Duodenal mucosa (tissue), 2 donors: ENCODE measurements around the gene C1QTNF8.

Source experiments
- H3K27ac ChIP-seq: one replicate; pipeline ENCODE4 v1.7.0; 2013; ENCODE audit warnings: low read depth, low read length
- H3K27me3 ChIP-seq, 2 donors: one replicate each; pipeline ENCODE4 v1.7.0; 2013; ENCODE audit warnings: low read length in 2 of 2, control low read depth in 1 of 2; ENCODE audit not compliant: insufficient read depth in 2 of 2, control insufficient read depth in 1 of 2
- H3K36me3 ChIP-seq, 2 donors: one replicate each; pipeline ENCODE4 v1.7.0; 2013; ENCODE audit warnings: low read length in 2 of 2, control low read depth in 1 of 2; ENCODE audit not compliant: insufficient read depth in 2 of 2, control insufficient read depth in 1 of 2
- H3K4me1 ChIP-seq, 2 donors: one replicate each; pipeline ENCODE4 v1.7.0; 2013; ENCODE audit warnings: low read length in 2 of 2, control low read depth in 1 of 2; ENCODE audit not compliant: insufficient read depth in 2 of 2, control insufficient read depth in 1 of 2
- H3K4me3 ChIP-seq, 2 donors: one replicate each; pipeline ENCODE4 v1.7.0; 2013; ENCODE audit warnings: low read length in 2 of 2, low read depth in 1 of 2
- H3K9ac ChIP-seq, 2 donors: one replicate each; pipeline ENCODE4 v1.7.0; 2013; ENCODE audit warnings: low read length in 2 of 2, low read depth in 1 of 2
- H3K9me3 ChIP-seq, 2 donors: one replicate each; pipeline ENCODE4 v1.7.0; 2013; ENCODE audit warnings: low read length in 2 of 2, control low read depth in 1 of 2; ENCODE audit not compliant: control insufficient read depth in 1 of 2

The C1QTNF8 gene

GRCh38 chr16:1050921-1051320 lies 45.1 kb downstream of the C1QTNF8 start:
- Histone ChIP-seq H3K27ac (no peak overlapping the region), H3K9ac (no peak overlapping the region), H3K4me1 (no peaks in the 10 kb centered on the region), H3K27me3 (no peaks in the 10 kb centered on the region), H3K36me3 (no peaks in the 10 kb centered on the region), H3K9me3 (no peaks in the 10 kb centered on the region), H3K4me3 (no peak overlapping the region)

DNA sequence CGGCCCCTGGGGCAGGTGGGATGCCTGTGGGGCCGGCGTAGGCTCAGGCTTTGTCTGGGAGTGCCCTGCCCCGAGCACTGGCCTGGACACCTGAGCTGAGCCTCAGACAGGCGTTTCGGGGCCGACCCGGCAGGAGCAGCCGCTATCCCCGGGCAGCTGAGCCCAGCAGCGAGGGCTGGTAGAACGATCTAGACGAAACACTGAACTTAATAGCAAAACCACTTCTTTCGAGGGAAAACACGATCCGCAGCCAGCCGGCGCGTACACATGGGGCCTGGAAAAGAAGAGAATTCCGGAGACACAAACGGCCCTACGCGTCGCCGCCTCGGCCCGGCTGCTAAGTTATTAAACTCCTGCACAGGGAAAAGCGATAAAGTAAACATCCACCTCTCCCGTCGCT lies 45.5 kb downstream of the C1QTNF8 start:
- H3K9ac ChIP-seq = no peak overlapping the region
- no peak overlapping the region for H3K4me3 ChIP-seq
- no peaks in the 10 kb centered on the region for H3K4me1 ChIP-seq
- no peaks in the 10 kb centered on the region for H3K36me3 ChIP-seq
- H3K27me3 ChIP-seq = no peaks in the 10 kb centered on the region
- no peaks in the 10 kb centered on the region for H3K9me3 ChIP-seq
- no peak overlapping the region for H3K27ac ChIP-seq

GRCh38 chr16:1049976-1050247 lies 46.1 kb downstream of the C1QTNF8 start:
- H3K9ac ChIP-seq = no peak overlapping the region
- no peaks in the 10 kb centered on the region for H3K36me3 ChIP-seq
- no peak overlapping the region for H3K27ac ChIP-seq
- H3K4me3 ChIP-seq = no peak overlapping the region
- H3K4me1 ChIP-seq = no peaks in the 10 kb centered on the region
- no peaks in the 10 kb centered on the region for H3K27me3 ChIP-seq
- no peaks in the 10 kb centered on the region for H3K9me3 ChIP-seq

GRCh38 chr16:1049113-1049975 lies 46.7 kb downstream of the C1QTNF8 start:
- Histone ChIP-seq H3K9me3 (no peaks in the 10 kb centered on the region), H3K4me1 (no peaks in the 10 kb centered on the region), H3K27ac (no peak overlapping the region), H3K27me3 (no peaks in the 10 kb centered on the region), H3K36me3 (no peaks in the 10 kb centered on the region), H3K9ac (no peak overlapping the region), H3K4me3 (no peak overlapping the region)

GRCh38 chr16:1048442-1049112 lies 47.5 kb downstream of the C1QTNF8 start:
- H3K27me3 ChIP-seq = no peaks in the 10 kb centered on the region
- no peaks in the 10 kb centered on the region for H3K4me1 ChIP-seq
- no peak overlapping the region for H3K9ac ChIP-seq

DNA sequence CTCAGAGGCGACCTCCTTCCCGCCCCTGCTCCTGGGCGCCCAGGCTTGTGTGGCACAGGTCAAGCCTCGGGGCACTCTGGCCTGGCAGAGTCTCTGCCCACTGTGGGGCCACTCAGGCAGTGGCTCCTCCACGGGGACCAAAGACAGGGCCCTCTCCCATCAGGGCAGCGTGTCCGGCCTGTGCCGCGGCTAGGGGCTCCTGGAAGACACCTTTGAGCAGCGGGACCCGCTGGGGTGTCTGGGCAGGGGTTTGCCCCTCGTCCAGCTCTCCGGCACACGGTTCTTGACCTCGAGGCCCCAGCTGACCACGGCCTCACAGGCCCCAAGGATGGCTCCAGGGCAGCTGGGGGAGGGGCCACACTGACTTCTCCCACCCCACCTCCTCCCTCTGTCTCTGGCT lies 48.2 kb downstream of the C1QTNF8 start:
- Histone ChIP-seq H3K4me1 (no peaks in the 10 kb centered on the region), H3K27ac (no peak overlapping the region), H3K27me3 (no peaks in the 10 kb centered on the region), H3K9ac (no peak overlapping the region), H3K9me3 (no peaks in the 10 kb centered on the region), H3K36me3 (no peaks in the 10 kb centered on the region), H3K4me3 (no peak overlapping the region)

More at GRCh38 chr16:1048442-1049112, 47.5 kb downstream of the C1QTNF8 start:
- no peak overlapping the region for H3K4me3 ChIP-seq
- H3K36me3 ChIP-seq = no peaks in the 10 kb centered on the region
- no peaks in the 10 kb centered on the region for H3K9me3 ChIP-seq
- H3K27ac ChIP-seq = no peak overlapping the region

GRCh38 chr16:1047123-1047522 lies 48.9 kb downstream of the C1QTNF8 start:
- H3K4me1 ChIP-seq = no peaks in the 10 kb centered on the region
- no peaks in the 10 kb centered on the region for H3K9me3 ChIP-seq
- H3K9ac ChIP-seq = no peak overlapping the region
- H3K4me3 ChIP-seq = no peak overlapping the region
- H3K36me3 ChIP-seq = no peaks in the 10 kb centered on the region
- no peak overlapping the region for H3K27ac ChIP-seq
- no peaks in the 10 kb centered on the region for H3K27me3 ChIP-seq

DNA sequence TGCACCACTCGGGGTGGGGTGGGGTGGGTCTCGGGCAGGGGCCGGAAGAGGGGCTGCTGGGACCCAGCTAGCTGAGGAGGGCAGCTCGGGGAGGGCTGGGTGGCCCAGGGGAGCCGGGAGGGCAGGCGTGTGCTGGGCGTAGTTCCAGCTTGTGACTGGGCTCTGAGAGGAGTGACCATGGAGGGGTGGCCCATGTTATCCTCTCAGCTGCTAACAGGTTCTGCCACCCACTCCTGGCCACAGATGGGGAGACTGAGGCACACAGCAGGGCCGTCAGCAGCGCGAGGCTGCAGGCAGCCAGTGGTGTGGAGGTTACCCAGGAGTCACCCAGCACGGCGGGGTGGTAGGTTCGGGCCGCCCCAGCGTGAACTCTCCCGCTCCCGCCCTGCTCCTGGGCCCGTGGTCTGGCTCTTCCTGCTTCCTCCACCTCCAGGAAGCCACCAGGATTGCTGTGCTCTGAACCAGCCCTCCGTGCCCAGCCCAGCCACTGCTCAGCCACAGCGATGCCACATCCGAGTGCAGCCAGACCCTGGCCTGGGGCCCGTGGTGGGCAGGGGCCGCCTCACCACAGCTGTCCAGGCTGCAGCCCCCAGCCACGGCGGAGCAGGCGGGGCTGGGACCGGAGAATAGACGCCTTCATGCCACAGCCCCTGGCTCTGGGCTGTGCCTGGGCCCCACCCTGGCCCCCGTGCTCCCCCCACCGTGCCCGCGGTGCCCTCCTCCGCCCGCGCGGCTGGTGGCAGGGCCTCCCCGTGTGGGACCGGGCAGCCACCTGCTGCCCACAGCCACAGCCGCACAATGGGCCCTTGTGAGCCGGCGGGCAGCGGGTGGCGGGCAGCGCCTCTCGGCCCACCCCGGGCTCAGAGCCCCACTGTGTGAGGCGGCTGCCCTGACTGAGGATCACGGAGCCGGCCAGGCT lies 49.8 kb downstream of the C1QTNF8 start:
- Histone ChIP-seq H3K4me1 (no peaks in the 10 kb centered on the region), H3K9me3 (no peaks in the 10 kb centered on the region), H3K9ac (no peak overlapping the region), H3K4me3 (no peak overlapping the region), H3K36me3 (no peaks in the 10 kb centered on the region), H3K27ac (no peak overlapping the region), H3K27me3 (no peaks in the 10 kb centered on the region)

DNA sequence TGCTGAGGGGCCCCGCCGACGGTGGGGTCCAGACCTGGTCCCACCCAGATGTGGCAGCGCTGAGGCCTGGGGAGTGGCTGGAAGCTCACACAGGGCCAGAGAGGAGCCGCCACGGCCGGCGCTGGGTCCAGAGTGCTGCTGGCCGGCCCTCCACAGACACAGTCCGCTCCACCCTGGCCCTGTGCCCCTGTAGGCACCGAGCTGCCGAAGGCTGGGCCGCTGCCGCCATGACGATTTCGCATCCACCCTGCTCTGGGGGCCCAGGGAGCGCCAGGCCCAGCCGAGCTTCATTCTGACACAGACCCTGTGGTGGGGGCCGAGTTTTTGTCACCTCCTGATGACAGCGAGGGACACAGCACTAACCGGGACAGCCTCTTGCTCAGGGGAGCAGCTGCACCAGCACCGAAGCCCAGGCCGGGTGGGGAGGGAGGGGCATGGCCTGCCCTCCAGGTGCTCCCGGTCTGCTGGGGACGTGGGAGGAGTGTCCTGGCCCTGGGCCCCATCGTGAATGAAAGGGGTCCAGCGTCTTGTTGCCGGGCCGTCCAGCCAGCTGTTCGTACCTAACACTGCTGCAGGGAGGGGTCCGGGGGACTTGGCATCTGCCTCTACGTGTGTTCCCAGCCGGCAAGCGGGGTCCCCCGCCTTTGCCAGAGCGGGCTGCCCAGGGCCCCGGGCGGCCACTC lies 50.6 kb downstream of the C1QTNF8 start:
- Histone ChIP-seq H3K4me3 (no peak overlapping the region), H3K9ac (no peak overlapping the region), H3K9me3 (no peaks in the 10 kb centered on the region), H3K27me3 (no peaks in the 10 kb centered on the region), H3K27ac (no peak overlapping the region), H3K36me3 (no peaks in the 10 kb centered on the region), H3K4me1 (no peaks in the 10 kb centered on the region)
